Nephron progenitor cell (in vitro differentiated cells): ENCODE data around the gene DSCAM.
"Not testable (repeated sequence)": the region's sequence is repeated elsewhere in the genome, so short reads cannot be mapped to it uniquely, and the experiment has no call there.

ENCODE experiments used
- DNase-seq: peaks from one replicate; pipeline ENCODE4 v3.0.0; 2021
- H3K27ac Mint-ChIP-seq: 2 replicates; pipeline ENCODE4 v1.8.0; 2021; ENCODE audit warnings: mild to moderate bottlenecking, moderate library complexity, mixed read lengths
- H3K27me3 Mint-ChIP-seq: 2 replicates; pipeline ENCODE4 v1.8.0; 2021; ENCODE audit warnings: mild to moderate bottlenecking, low read depth, mixed read lengths; ENCODE audit not compliant: poor library complexity
- H3K36me3 Mint-ChIP-seq: 2 replicates; pipeline ENCODE4 v1.8.0; 2021; ENCODE audit warnings: low read depth, mixed read lengths
- H3K4me1 Mint-ChIP-seq: 2 replicates; pipeline ENCODE4 v1.8.0; 2021; ENCODE audit warnings: mixed read lengths
- H3K4me3 Mint-ChIP-seq: 2 replicates; pipeline ENCODE4 v1.8.0; 2021; ENCODE audit warnings: mild to moderate bottlenecking, moderate library complexity, mixed read lengths
- H3K9me3 Mint-ChIP-seq: 2 replicates; pipeline ENCODE4 v1.8.0; 2021; ENCODE audit warnings: mild to moderate bottlenecking, moderate library complexity, mixed read lengths
- TF ChIP-seq, protein P1 (sequence below): fragments of 200-600 bp; sonication (generic); IDR thresholded peaks from 2 replicates; pipeline ENCODE4 v1.5.0; 2021; ENCODE audit warnings: antibody characterized with exemption

The DSCAM gene

DNA sequence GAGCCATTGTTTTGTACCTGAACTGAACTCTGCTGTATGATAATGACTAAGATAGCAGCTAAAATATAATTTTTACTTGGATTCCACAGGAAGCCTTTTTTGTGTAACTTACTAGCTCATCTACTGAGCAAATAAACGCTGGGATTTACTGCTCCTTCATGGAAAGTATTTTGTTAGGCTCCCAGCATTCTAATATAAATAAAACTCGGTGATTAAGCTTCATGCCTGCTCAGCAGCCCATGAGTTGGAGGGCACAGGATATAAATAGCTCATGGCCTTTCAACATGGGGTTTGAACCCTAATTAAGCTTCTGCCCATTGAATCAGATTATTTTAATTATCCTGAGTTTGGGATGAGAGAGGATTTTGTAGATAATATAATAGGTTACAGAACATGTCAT lies 799.7 kb downstream of the DSCAM start:
- Mint-ChIP-seq H3K36me3 (no peaks in the 10 kb centered on the region), H3K27me3 (no peaks in the 10 kb centered on the region), H3K4me1 (peaks cover 15% of the 10 kb centered on the region), H3K9me3 (peaks cover 4% of the 10 kb centered on the region), H3K27ac (no peak overlapping the region), H3K4me3 (no peak overlapping the region)
- DNase-seq: no peak
- TF ChIP-seq, protein P1, sequence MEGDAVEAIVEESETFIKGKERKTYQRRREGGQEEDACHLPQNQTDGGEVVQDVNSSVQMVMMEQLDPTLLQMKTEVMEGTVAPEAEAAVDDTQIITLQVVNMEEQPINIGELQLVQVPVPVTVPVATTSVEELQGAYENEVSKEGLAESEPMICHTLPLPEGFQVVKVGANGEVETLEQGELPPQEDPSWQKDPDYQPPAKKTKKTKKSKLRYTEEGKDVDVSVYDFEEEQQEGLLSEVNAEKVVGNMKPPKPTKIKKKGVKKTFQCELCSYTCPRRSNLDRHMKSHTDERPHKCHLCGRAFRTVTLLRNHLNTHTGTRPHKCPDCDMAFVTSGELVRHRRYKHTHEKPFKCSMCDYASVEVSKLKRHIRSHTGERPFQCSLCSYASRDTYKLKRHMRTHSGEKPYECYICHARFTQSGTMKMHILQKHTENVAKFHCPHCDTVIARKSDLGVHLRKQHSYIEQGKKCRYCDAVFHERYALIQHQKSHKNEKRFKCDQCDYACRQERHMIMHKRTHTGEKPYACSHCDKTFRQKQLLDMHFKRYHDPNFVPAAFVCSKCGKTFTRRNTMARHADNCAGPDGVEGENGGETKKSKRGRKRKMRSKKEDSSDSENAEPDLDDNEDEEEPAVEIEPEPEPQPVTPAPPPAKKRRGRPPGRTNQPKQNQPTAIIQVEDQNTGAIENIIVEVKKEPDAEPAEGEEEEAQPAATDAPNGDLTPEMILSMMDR: no peak

DNA sequence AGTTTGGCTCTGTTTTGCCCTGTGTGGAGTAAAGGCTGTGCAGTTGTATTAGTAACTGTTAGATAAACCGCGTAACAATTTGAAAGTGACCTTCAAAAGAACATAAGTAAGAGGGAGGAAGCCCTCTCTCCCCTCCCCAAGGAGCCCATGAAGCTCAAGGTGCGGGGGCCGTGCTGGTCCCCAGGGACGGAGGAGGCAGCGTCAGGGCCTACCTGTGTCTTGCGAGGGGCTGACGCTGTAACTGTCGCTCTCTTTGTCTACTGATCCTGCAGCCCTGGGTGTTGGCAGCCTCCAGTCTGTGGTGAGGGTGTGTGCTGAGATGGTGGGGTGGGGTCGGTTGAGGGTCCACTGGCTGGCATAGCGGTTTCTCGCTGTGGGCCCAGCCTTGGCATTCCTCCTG lies 803.1 kb downstream of the DSCAM start:
- Mint-ChIP-seq H3K4me1 (peaks cover 5% of the 10 kb centered on the region), H3K27ac (no peak overlapping the region), H3K36me3 (no peaks in the 10 kb centered on the region), H3K9me3 (peaks cover 4% of the 10 kb centered on the region), H3K4me3 (no peak overlapping the region), H3K27me3 (no peaks in the 10 kb centered on the region)
- DNase-seq: no peak
- TF ChIP-seq, protein P1: no peak

DNA sequence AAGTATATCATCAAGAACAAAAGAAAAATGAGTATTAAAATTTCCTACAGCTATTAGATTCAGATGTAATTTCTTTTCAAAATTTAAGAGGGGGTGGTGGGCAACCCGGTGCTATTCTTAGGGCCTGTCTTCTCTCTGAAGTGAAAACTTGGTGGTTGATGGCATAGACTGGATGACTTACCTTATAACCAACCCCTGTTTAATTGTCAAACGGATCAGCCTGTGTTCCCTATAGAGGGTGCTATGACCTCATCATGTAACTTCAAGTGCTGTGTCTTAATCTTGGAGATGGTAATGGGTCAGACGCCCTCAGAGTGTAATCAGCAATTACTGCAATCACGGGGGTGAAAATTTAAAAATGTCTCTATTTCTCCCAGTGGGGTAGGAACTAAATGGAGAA lies 803.5 kb downstream of the DSCAM start:
- Mint-ChIP-seq H3K27ac (no peak overlapping the region), H3K9me3 (peaks cover 4% of the 10 kb centered on the region), H3K4me1 (peaks cover 5% of the 10 kb centered on the region), H3K4me3 (no peak overlapping the region), H3K27me3 (no peaks in the 10 kb centered on the region), H3K36me3 (no peaks in the 10 kb centered on the region)
- no peak for DNase-seq
- TF ChIP-seq, protein P1: no peak

DNA sequence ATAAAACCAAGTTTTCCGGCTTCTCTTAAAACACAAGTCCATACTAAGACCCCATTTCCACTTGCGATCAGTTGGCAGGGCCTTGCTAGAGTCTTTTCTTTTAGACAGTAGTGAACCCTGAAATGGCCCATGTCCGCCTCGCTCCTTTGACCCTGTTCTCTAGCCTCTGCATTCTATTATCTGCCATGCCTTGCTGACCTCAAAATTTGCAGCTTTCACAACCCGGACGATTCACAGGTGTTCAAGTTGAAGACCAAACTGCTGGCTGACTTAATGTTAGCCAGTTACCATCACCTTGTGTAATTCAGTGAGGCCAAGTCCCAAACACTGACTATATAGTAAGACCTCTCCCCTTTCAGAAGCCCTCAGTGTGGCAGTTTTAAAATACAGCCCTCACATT lies 805.5 kb downstream of the DSCAM start:
- no peaks in the 10 kb centered on the region for H3K4me1 Mint-ChIP-seq
- DNase-seq: no peak
- no peak overlapping the region for H3K27ac Mint-ChIP-seq
- no peak overlapping the region for H3K4me3 Mint-ChIP-seq
- TF ChIP-seq, protein P1: no peak
- H3K27me3 Mint-ChIP-seq: no peaks in the 10 kb centered on the region
- peaks cover 4% of the 10 kb centered on the region for H3K9me3 Mint-ChIP-seq
- no peaks in the 10 kb centered on the region for H3K36me3 Mint-ChIP-seq

DNA sequence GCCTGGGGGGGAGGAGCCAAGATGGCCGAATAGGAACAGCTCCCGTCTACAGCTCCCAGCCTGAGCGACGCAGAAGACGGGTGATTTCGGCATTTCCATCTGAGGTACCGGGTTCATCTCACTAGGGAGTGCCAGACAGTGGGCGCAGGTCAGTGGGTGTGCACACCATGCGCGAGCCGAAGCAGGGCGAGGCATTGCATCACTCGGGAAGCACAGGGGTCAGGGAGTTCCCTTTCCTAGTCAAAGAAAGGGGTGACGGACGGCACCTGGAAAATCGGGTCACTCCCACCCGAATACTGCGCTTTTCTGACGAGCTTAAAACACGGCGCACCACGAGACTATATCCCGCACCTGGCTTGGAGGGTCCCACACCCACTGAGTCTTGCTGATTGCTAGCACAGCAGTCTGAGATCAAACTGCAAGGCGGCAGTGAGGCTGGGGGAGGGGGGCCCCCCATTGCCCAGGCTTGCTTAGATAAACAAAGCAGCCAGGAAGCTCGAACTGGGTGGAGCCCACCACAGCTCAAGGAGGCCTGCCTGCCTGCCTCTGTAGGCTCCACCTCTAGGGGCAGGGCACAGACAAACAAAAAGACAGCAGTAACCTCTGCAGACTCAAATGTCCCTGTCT lies 813.7 kb downstream of the DSCAM start:
- Mint-ChIP-seq H3K4me1 (peaks cover 33% of the 10 kb centered on the region), H3K9me3 (peaks cover 26% of the 10 kb centered on the region)
- DNase-seq, H3K27me3 Mint-ChIP-seq, H3K27ac Mint-ChIP-seq, H3K36me3 Mint-ChIP-seq, H3K4me3 Mint-ChIP-seq: not testable (repeated sequence)

DNA sequence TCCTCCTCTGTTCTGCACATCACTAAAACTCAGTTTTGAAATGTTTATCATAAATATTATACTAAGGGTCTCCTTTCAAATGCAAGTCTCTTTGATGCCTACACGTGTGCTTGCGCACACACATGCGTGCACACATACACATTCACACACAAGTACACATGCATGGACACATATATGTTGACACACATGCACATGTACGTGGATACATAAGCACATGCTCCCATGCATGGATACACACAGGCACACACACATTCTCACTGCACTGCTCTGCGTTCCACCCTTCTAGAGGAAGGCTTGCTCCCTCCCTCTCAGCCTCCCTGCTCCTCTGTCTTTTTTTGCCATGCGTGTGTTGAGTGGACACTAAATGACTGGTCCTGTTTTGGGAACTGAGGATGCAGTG lies 817.1 kb downstream of the DSCAM start:
- H3K27ac Mint-ChIP-seq: peak overlapping the region; percentile 76
- no peak overlapping the region for H3K4me3 Mint-ChIP-seq
- H3K36me3 Mint-ChIP-seq: peaks cover 8% of the 10 kb centered on the region
- H3K4me1 Mint-ChIP-seq: peaks cover 33% of the 10 kb centered on the region
- TF ChIP-seq, protein P1: no peak
- H3K9me3 Mint-ChIP-seq: peaks cover 34% of the 10 kb centered on the region
- DNase-seq: no peak
- peaks cover 2% of the 10 kb centered on the region for H3K27me3 Mint-ChIP-seq

DNA sequence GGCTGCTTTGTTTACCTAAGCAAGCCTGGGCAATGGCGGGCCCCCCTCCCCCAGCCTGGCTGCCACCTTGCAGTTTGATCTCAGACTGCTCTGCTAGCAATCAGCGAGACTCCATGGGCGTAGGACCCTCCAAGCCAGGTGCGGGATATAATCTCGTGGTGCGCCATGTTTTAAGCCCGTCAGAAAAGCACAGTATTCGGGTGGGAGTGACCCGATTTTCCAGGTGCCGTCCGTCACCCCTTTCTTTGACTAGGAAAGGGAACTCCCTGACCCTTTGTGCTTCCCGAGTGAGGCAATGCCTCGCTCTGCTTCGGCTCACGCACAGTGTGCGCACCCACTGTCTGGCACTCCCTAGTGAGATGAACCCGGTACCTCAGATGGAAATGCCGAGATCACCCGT lies 818.6 kb downstream of the DSCAM start:
- Mint-ChIP-seq H3K9me3 (peaks cover 34% of the 10 kb centered on the region), H3K27ac (peak overlapping the region; percentile 36), H3K4me1 (peaks cover 31% of the 10 kb centered on the region)
- H3K27me3 Mint-ChIP-seq, H3K4me3 Mint-ChIP-seq, H3K36me3 Mint-ChIP-seq, DNase-seq: not testable (repeated sequence)
